Fibroblast of the aortic adventitia (primary cell): ENCODE measurements around the gene ST6GALNAC4. TPM values are rescaled to one million over a fixed set of nuclear protein-coding genes. Genes with fewer than 3 reads are reported as not detected.

ENCODE experiments used
- DNase-seq: peaks from one replicate; pipeline ENCODE4 v3.0.0-alpha.2; 2010; ENCODE audit warnings: low read depth
- H3K4me3 ChIP-seq: 2 replicates; pipeline ENCODE4 v1.5.1; 2011; ENCODE audit warnings: low read depth, mild to moderate bottlenecking, control low read depth, low read length, moderate library complexity
- CTCF ChIP-seq: IDR thresholded peaks from 2 replicates; pipeline ENCODE4 v1.5.1; 2011; ENCODE audit warnings: mild to moderate bottlenecking, low read length, control low read depth, inconsistent platforms; ENCODE audit not compliant: insufficient read depth
- total RNA-seq: library from RNA; depleted of rRNA; stranded (reverse); fragments of >200 nt; gene quantifications from 2 replicates; pipeline ENCODE4 v1.2.3, GENCODE V29; 2012; ENCODE audit warnings: low replicate concordance

Gene ST6GALNAC4
- total RNA-seq, 1 donor: 37.1 TPM

DNA sequence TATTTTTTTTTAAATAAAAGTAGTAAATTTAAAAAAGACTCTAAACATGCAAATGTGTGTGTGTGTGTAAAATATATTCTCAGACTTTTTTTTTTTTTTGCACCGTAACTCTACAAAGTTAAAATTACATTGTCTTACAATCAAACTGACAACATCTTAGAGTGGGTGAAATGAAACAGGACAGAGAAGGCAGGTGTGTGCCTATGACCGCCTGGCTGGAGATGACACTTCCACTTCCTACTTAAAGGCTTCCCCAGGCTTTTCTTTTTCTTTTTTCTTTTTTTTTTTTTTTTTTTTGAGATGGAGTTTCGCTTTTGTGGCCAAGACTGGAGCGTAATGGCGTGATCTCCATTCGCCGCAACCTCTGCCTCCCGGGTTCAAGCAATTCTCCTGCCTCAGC is 36.7 kb downstream of the ST6GALNAC4 start:
- no peak for TF ChIP-seq CTCF
- H3K4me3 ChIP-seq: no peak overlapping the region
- DNase-seq: no peak

DNA sequence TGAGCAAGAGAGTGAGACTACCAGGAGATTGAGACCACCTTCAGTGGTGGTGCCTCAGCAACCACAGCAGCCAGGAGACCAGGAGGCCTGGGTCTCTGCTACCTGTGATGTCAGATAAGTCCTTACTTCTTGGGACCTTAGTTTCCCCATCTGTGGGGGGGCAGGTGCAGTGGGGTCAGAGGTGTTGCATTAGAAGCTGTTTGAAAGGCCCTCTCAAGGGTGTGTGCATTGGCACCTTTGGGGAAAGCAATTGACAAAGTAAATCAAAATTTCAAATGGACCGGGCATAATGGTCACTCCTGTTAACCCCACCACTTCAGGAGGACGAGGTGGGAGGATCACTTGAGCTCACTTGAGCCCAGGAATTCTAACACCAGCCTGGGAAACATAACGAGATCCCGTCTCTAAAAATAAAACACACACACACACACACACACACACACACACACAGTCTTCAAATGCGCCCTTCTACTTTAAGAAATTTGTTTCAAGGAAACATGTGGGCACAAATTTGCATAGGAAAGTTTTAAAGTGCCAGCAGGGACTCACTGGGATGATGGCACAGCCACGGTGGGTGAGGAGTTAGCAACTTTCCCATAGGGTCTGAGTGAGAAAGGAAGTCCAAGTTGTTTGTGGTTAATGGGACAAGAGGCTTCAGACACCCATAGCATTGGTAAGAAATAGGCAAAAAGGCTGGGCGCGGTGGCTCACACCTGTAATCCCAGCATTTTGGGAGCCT is 38.0 kb downstream of the ST6GALNAC4 start:
- TF ChIP-seq CTCF: no peak
- no peak for DNase-seq
- H3K4me3 ChIP-seq: no peak overlapping the region

- TF ChIP-seq CTCF: no peak
- no peak for DNase-seq
These were observed 38.7 kb downstream of the ST6GALNAC4 start for GRCh38 chr9:127878001-127878651.

DNA sequence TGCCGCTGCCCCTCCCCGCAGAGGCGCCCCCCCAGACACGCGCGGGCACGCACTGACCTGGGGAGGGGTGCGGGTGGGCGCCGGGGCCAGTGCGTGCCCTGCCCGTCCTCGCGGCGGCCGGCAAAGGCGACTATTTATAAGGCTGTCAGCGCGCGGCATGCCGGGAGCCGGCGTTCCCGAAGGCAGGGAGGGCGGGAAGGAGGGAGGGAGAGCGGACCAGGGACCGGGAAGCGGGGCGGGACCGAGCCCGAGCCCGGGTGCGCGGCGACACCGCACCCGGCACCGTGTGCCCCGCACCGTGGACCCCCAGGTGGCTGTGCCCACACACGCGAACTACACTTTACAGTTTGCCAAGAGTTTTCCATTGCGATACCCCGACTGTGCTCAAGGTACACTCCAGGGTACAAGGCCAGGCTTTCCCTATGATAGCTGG is 39.3 kb downstream of the ST6GALNAC4 start, which contains the start of gene AK1:
Gene AK1 (minus strand): TSS at position 110 of the 433 bp plus-strand sequence. CDS start 3,058 bp downstream, outside the sequence.
- DNase-seq: peak; percentile 53
- peak within 1 kb of the TSS; percentile 74 for H3K4me3 ChIP-seq
- no peak for TF ChIP-seq CTCF

More at GRCh38 chr9:127878001-127878651, 38.7 kb downstream of the ST6GALNAC4 start:
- H3K4me3 ChIP-seq: peak overlapping the region; percentile 74

DNA sequence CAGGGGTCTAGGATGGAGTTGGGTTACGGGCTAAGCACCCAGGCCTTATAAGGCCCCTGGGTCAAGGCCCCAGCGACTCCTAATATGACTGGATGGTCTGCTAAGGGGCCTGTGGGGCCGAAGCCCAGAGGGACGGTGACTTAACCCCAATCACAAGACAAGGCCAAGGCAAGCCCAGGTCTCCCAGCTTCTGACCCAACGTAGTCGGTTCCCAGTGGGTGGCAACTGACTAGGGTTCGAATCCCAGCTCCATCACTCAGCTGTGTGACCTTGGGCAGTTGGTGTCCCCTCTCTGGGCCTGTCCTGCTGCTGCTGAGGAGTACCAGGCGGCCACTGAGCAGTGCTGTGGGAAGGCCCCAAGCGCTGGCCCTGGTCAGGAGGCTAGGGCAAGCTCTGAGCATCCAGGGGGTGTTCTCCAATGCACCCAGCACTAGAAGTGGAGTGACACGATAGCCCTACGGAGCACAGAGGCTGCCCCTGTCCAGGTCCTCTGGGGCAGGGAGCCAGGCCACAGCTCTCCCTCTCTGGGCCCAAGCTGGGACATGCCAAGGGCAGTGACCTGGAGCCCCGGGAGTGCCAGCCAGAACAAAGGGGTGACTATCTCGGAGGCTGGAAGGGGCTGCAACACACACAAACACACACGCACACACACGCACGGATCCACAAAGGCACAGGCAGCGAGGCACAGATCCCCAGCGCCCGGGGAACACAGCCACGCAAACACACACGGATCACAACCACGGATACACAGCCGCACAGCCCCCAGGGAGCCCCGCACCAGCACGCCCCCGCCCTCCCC is 39.9 kb downstream of the ST6GALNAC4 start:
- DNase-seq: no peak
- no peak for TF ChIP-seq CTCF
- H3K4me3 ChIP-seq: peak overlapping the region; percentile 74

GRCh38 chr9:127876026-127876763 is 40.6 kb downstream of the ST6GALNAC4 start:
- H3K4me3 ChIP-seq: peak overlapping the region; percentile 74
- DNase-seq: no peak
- no peak for TF ChIP-seq CTCF
